H9 (cell line): Measurements from ENCODE around the gene PLCB1. TPM values are rescaled to one million over a fixed set of nuclear protein-coding genes. Genes with fewer than 3 reads are reported as not detected.
A peak's percentile ranks its signal among the peaks of the same experiment; 100 is the strongest.

ENCODE experiments used
- DNase-seq: peaks from one replicate; pipeline ENCODE4 v3.0.0-alpha.2; 2017
- H2AFZ ChIP-seq: one replicate; pipeline ENCODE4 v1.6.1; 2013; ENCODE audit warnings: mild to moderate bottlenecking, low read length, control low read depth, moderate library complexity
- H2AK5ac ChIP-seq: 2 replicates; pipeline ENCODE4 v1.6.1; 2013; ENCODE audit warnings: low read length, control low read depth, mixed read lengths; ENCODE audit not compliant: insufficient read length
- H2BK120ac ChIP-seq: one replicate; pipeline ENCODE4 v1.6.1; 2013; ENCODE audit warnings: low read depth, mild to moderate bottlenecking, low read length, control low read depth, inconsistent platforms; ENCODE audit not compliant: poor library complexity, severe bottlenecking
- H2BK12ac ChIP-seq: 2 replicates; pipeline ENCODE4 v1.6.1; 2013; ENCODE audit warnings: low read length, control low read depth, mixed read lengths, low read depth; ENCODE audit not compliant: insufficient read length
- H2BK15ac ChIP-seq: 2 replicates; pipeline ENCODE4 v1.6.1; 2013; ENCODE audit warnings: low read depth, low read length, control low read depth
- H2BK20ac ChIP-seq: one replicate; pipeline ENCODE4 v1.6.1; 2013; ENCODE audit warnings: low read depth, mild to moderate bottlenecking, low read length, control low read depth, inconsistent platforms; ENCODE audit not compliant: poor library complexity, severe bottlenecking
- H2BK5ac ChIP-seq: 2 replicates; pipeline ENCODE4 v1.6.1; 2013; ENCODE audit warnings: low read length, control low read depth, mixed read lengths; ENCODE audit not compliant: insufficient read length
- H3K14ac ChIP-seq: 2 replicates; pipeline ENCODE4 v1.6.1; 2013; ENCODE audit warnings: low read length, control low read depth; ENCODE audit not compliant: insufficient read depth
- H3K18ac ChIP-seq: 2 replicates; pipeline ENCODE4 v1.6.1; 2013; ENCODE audit warnings: low read depth, mild to moderate bottlenecking, mixed read lengths, low read length, control low read depth; ENCODE audit not compliant: insufficient read length
- H3K23ac ChIP-seq: 2 replicates; pipeline ENCODE4 v1.6.1; 2013; ENCODE audit warnings: low read length, control low read depth, mixed read lengths, low read depth; ENCODE audit not compliant: insufficient read length
- H3K23me2 ChIP-seq: 2 replicates; pipeline ENCODE4 v1.6.1; 2013; ENCODE audit warnings: low read depth, mild to moderate bottlenecking, mixed read lengths, low read length, control low read depth; ENCODE audit not compliant: insufficient read length, poor library complexity, severe bottlenecking
- H3K27ac ChIP-seq: 2 replicates; pipeline ENCODE4 v1.5.1; 2013; ENCODE audit warnings: low read length, control low read depth, mixed read lengths, low read depth; ENCODE audit not compliant: insufficient read length
- H3K27me3 ChIP-seq: 2 replicates; pipeline ENCODE4 v1.6.1; 2013; ENCODE audit warnings: low read length, control low read depth, inconsistent platforms; ENCODE audit not compliant: insufficient read depth
- H3K4ac ChIP-seq: 2 replicates; pipeline ENCODE4 v1.6.1; 2013; ENCODE audit warnings: low read depth, mild to moderate bottlenecking, control low read depth, inconsistent platforms, low read length, moderate library complexity
- H3K4me1 ChIP-seq: 2 replicates; pipeline ENCODE4 v1.6.1; 2013; ENCODE audit warnings: low read length, control low read depth, inconsistent platforms; ENCODE audit not compliant: insufficient read depth
- H3K4me2 ChIP-seq: 2 replicates; pipeline ENCODE4 v1.6.1; 2013; ENCODE audit warnings: low read length, control low read depth, mixed read lengths; ENCODE audit not compliant: insufficient read length, insufficient read depth
- H3K56ac ChIP-seq: 2 replicates; pipeline ENCODE4 v1.6.1; 2013; ENCODE audit warnings: low read depth, mild to moderate bottlenecking, mixed read lengths, low read length, control low read depth; ENCODE audit not compliant: insufficient read length
- H3K79me1 ChIP-seq: 2 replicates; pipeline ENCODE4 v1.6.1; 2013; ENCODE audit warnings: low read depth, mild to moderate bottlenecking, moderate library complexity, low read length, control low read depth, inconsistent platforms; ENCODE audit not compliant: insufficient read depth, poor library complexity, severe bottlenecking
- H3K79me2 ChIP-seq: 2 replicates; pipeline ENCODE4 v1.6.1; 2013; ENCODE audit warnings: low read length, control low read depth, inconsistent platforms; ENCODE audit not compliant: insufficient read depth
- H3K9ac ChIP-seq: 2 replicates; pipeline ENCODE4 v1.6.1; 2013; ENCODE audit warnings: low read length, control low read depth, mixed read lengths; ENCODE audit not compliant: insufficient read length; ENCODE audit errors: extremely low read depth
- H3K9me3 ChIP-seq: one replicate; pipeline ENCODE4 v1.6.1; 2013; ENCODE audit warnings: low read depth, low read length, inconsistent platforms; ENCODE audit not compliant: control insufficient read depth
- H3T11ph ChIP-seq: one replicate; pipeline ENCODE4 v1.6.1; 2013; ENCODE audit warnings: mild to moderate bottlenecking, low read length, control low read depth, inconsistent platforms
- H4K20me1 ChIP-seq: one replicate; pipeline ENCODE4 v1.6.1; 2013; ENCODE audit not compliant: control insufficient read depth, insufficient read length, insufficient read depth
- H4K5ac ChIP-seq: 2 replicates; pipeline ENCODE4 v1.6.1; 2013; ENCODE audit warnings: low read depth, mild to moderate bottlenecking, mixed read lengths, low read length, control low read depth; ENCODE audit not compliant: insufficient read length
- H4K8ac ChIP-seq: replicated peaks from 2 replicates; pipeline ENCODE4 v1.6.1; 2013; ENCODE audit warnings: low read length, control low read depth, mixed read lengths, low read depth; ENCODE audit not compliant: insufficient read length
- H4K91ac ChIP-seq: 2 replicates; pipeline ENCODE4 v1.6.1; 2013; ENCODE audit warnings: low read depth, mild to moderate bottlenecking, moderate library complexity, mixed read lengths, low read length, control low read depth; ENCODE audit not compliant: insufficient read length
- H3K27ac Mint-ChIP-seq, 3 experiments: 2 replicates in 2 of 3; 3 replicates in 1 of 3; pipeline ENCODE4 v1.8.0; 2020 to 2021; ENCODE audit warnings: mixed read lengths in 3 of 3, mild to moderate bottlenecking in 1 of 3, moderate library complexity in 1 of 3
- H3K27me3 Mint-ChIP-seq: 2 replicates; pipeline ENCODE4 v1.8.0; 2021; ENCODE audit warnings: low read depth, mild to moderate bottlenecking, moderate library complexity, mixed read lengths
- H3K36me3 Mint-ChIP-seq, 3 experiments: 2 replicates in 2 of 3; 3 replicates in 1 of 3; pipeline ENCODE4 v1.8.0; 2020 to 2021; ENCODE audit warnings: low read depth in 3 of 3, mixed read lengths in 3 of 3; ENCODE audit not compliant: insufficient read depth in 1 of 3
- H3K4me1 Mint-ChIP-seq, 2 experiments: 2 replicates each; pipeline ENCODE4 v1.8.0; 2020; ENCODE audit warnings: mixed read lengths in 2 of 2
- H3K4me3 Mint-ChIP-seq, 2 experiments: 2 replicates in 1 of 2; 3 replicates in 1 of 2; pipeline ENCODE4 v1.8.0; 2020 to 2021; ENCODE audit warnings: mild to moderate bottlenecking in 2 of 2, mixed read lengths in 2 of 2, moderate library complexity in 1 of 2
- H3K9me3 Mint-ChIP-seq, 2 experiments: 2 replicates in 1 of 2; 3 replicates in 1 of 2; pipeline ENCODE4 v1.8.0; 2020; ENCODE audit warnings: mild to moderate bottlenecking in 2 of 2, mixed read lengths in 2 of 2, moderate library complexity in 1 of 2
- CTCF ChIP-seq: fragments of 200-600 bp; sonication (generic); conservative IDR thresholded peaks from 3 replicates; pipeline ENCODE4 v1.8.0; 2021; ENCODE audit warnings: antibody characterized with exemption, mild to moderate bottlenecking
- WGBS: extraction: QIAGEN DNeasy Blood & Tissue Kit; methylation state at CpG from one replicate; pipeline ENCODE4 v1.1.7; 2013; ENCODE audit warnings: missing lambda C conversion rate, low lambda C conversion rate, mixed read lengths; ENCODE audit not compliant: insufficient read length; ENCODE audit errors: extremely low coverage; 5-methylcytosine and 5-hydroxymethylcytosine counted together
- total RNA-seq: library from RNA; stranded (reverse); gene quantifications from 2 replicates; pipeline ENCODE4 v1.2.1, GENCODE V29; 2021

PLCB1 gene
- total RNA-seq, 1 experiment from 2014 or later, result 11.5 TPM

DNA sequence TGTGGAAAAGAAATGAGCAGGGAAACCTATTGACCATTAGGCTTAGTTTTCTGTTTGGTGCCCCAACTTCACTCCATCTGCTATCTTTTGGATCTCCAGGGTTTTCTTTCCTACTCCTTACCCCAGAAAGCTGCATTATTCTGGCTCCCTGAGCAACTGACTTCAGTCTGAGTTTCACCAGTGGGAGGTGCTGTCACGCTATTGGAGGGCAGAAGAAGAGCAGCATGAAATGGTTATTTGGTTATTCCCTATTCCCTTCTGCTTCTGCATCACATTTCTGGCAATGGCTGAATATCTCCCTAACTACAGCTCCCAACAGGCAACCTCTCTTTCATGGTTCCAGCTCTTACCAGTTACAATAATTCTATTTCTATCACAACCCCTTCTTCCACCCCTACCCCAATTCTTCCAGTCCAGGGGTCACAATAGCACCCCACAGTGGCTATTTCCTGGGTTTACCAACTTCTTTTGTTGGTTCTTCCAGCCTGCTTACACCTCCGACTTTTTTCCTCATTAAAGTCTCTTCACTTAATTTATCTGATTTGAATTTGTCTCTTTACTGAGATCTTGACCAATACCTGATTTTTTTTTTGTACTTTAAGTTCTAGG lies 311.5 kb downstream of the PLCB1 start:
- no peak overlapping the region for H3T11ph ChIP-seq
- H3K18ac ChIP-seq, result no peak overlapping the region
- no peak overlapping the region for H3K14ac ChIP-seq
- no CpG with 5 or more reads among the region's 2 CpGs for WGBS
- no peaks in the 10 kb centered on the region for H3K4me1 ChIP-seq
- no peak overlapping the region for H3K4me2 ChIP-seq
- no peak for DNase-seq
- no peak overlapping the region for H2BK120ac ChIP-seq
- H3K23me2 ChIP-seq, result no peaks in the 10 kb centered on the region
- no peak overlapping the region for H3K56ac ChIP-seq
- H3K9me3 ChIP-seq, result no peaks in the 10 kb centered on the region
- Mint-ChIP-seq H3K27ac (no peak overlapping the region), H3K9me3 (no peaks in the 10 kb centered on the region; a peak in 2 of 5 replicates), H3K36me3 (no peaks in the 10 kb centered on the region), H3K27me3 (no peaks in the 10 kb centered on the region), H3K4me3 (no peak overlapping the region), H3K4me1 (peaks cover 0 to 4% of the 10 kb centered on the region in 2 experiments; a peak in 3 of 4 replicates)
- no peak overlapping the region for H3K27ac ChIP-seq
- no peak overlapping the region for H2BK20ac ChIP-seq
- H4K5ac ChIP-seq, result no peak overlapping the region
- H2BK15ac ChIP-seq, result no peak overlapping the region
- no peak overlapping the region for H2BK5ac ChIP-seq
- no peaks in the 10 kb centered on the region for H4K20me1 ChIP-seq
- H3K79me1 ChIP-seq, result no peaks in the 10 kb centered on the region
- TF ChIP-seq CTCF, result peak; percentile 60
- no peak overlapping the region for H2AK5ac ChIP-seq
- no peaks in the 10 kb centered on the region for H3K79me2 ChIP-seq
- H3K27me3 ChIP-seq, result no peaks in the 10 kb centered on the region
- no peak overlapping the region for H4K8ac ChIP-seq
- H3K23ac ChIP-seq, result no peak overlapping the region
- H3K9ac ChIP-seq, result no peak overlapping the region
- H3K4ac ChIP-seq, result no peak overlapping the region
- no peak overlapping the region for H4K91ac ChIP-seq
- H2BK12ac ChIP-seq, result no peak overlapping the region
- no peak overlapping the region for H2AFZ ChIP-seq
